Mucosa of rectum (tissue), 2 donors: Measurements from ENCODE around the gene MS4A10.

Source experiments
- H3K27ac ChIP-seq, 2 donors: one replicate each; pipeline ENCODE4 v1.7.0; 2013; ENCODE audit warnings: inconsistent platforms in 2 of 2, low read depth in 2 of 2, low read length in 2 of 2
- H3K27me3 ChIP-seq, 2 donors: one replicate each; pipeline ENCODE4 v1.7.0; 2013; ENCODE audit warnings: low read length in 2 of 2; ENCODE audit not compliant: control insufficient read depth in 2 of 2, insufficient read depth in 2 of 2
- H3K36me3 ChIP-seq, 2 donors: one replicate each; pipeline ENCODE4 v1.7.0; 2013; ENCODE audit warnings: low read length in 2 of 2; ENCODE audit not compliant: control insufficient read depth in 2 of 2, insufficient read depth in 2 of 2
- H3K4me1 ChIP-seq, 2 donors: one replicate each; pipeline ENCODE4 v1.7.0; 2013; ENCODE audit warnings: low read length in 2 of 2, mild to moderate bottlenecking in 1 of 2; ENCODE audit not compliant: control insufficient read depth in 2 of 2, insufficient read depth in 2 of 2
- H3K4me3 ChIP-seq, 2 donors: one replicate each; pipeline ENCODE4 v1.7.0; 2013; ENCODE audit warnings: low read length in 2 of 2
- H3K9ac ChIP-seq, 2 donors: one replicate each; pipeline ENCODE4 v1.7.0; 2013; ENCODE audit warnings: low read length in 2 of 2, low read depth in 1 of 2, mild to moderate bottlenecking in 1 of 2
- H3K9me3 ChIP-seq, 2 donors: one replicate each; pipeline ENCODE4 v1.7.0; 2013; ENCODE audit warnings: low read length in 2 of 2; ENCODE audit not compliant: control insufficient read depth in 2 of 2
- donor health status: healthy.
- donor health status: Normal muscosa, but diverticular disease.

The MS4A10 gene

GRCh38 chr11:60765355-60765754 is 19.8 kb upstream of the MS4A10 start:
- Histone ChIP-seq H3K36me3 (no peaks in the 10 kb centered on the region), H3K27ac (no peak overlapping the region), H3K4me3 (no peak overlapping the region), H3K27me3 (peaks cover 0 to 2% of the 10 kb centered on the region in 2 donors), H3K4me1 (no peaks in the 10 kb centered on the region), H3K9ac (no peak overlapping the region), H3K9me3 (no peaks in the 10 kb centered on the region)

- H3K4me3 ChIP-seq: no peak overlapping the region
- no peaks in the 10 kb centered on the region for H3K36me3 ChIP-seq
- H3K4me1 ChIP-seq: no peaks in the 10 kb centered on the region
- no peaks in the 10 kb centered on the region for H3K27me3 ChIP-seq
- no peaks in the 10 kb centered on the region for H3K9me3 ChIP-seq
- no peak overlapping the region for H3K27ac ChIP-seq
- no peak overlapping the region for H3K9ac ChIP-seq
Observed at GRCh38 chr11:60766547-60766946, 18.6 kb upstream of the MS4A10 start.

GRCh38 chr11:60767388-60767811 is 17.7 kb upstream of the MS4A10 start:
- no peaks in the 10 kb centered on the region for H3K9me3 ChIP-seq

GRCh38 chr11:60768202-60768601 is 16.9 kb upstream of the MS4A10 start:
- no peak overlapping the region for H3K27ac ChIP-seq
- no peaks in the 10 kb centered on the region for H3K4me1 ChIP-seq
- no peaks in the 10 kb centered on the region for H3K36me3 ChIP-seq
- no peak overlapping the region for H3K9ac ChIP-seq
- H3K27me3 ChIP-seq: no peaks in the 10 kb centered on the region
- H3K9me3 ChIP-seq: no peaks in the 10 kb centered on the region
- H3K4me3 ChIP-seq: no peak overlapping the region

More at GRCh38 chr11:60767388-60767811, 17.7 kb upstream of the MS4A10 start:
- no peaks in the 10 kb centered on the region for H3K4me1 ChIP-seq
- H3K27me3 ChIP-seq: no peaks in the 10 kb centered on the region
- H3K9ac ChIP-seq: no peak overlapping the region
- H3K27ac ChIP-seq: no peak overlapping the region
- no peak overlapping the region for H3K4me3 ChIP-seq
- H3K36me3 ChIP-seq: no peaks in the 10 kb centered on the region

GRCh38 chr11:60769273-60769672 is 15.9 kb upstream of the MS4A10 start:
- Histone ChIP-seq H3K27me3 (no peaks in the 10 kb centered on the region), H3K4me3 (no peak overlapping the region), H3K4me1 (no peaks in the 10 kb centered on the region), H3K9me3 (no peaks in the 10 kb centered on the region), H3K9ac (no peak overlapping the region), H3K36me3 (no peaks in the 10 kb centered on the region), H3K27ac (no peak overlapping the region)

- H3K9ac ChIP-seq: no peak overlapping the region
- H3K9me3 ChIP-seq: no peaks in the 10 kb centered on the region
- H3K36me3 ChIP-seq: no peaks in the 10 kb centered on the region
- H3K4me3 ChIP-seq: no peak overlapping the region
- no peaks in the 10 kb centered on the region for H3K27me3 ChIP-seq
- H3K4me1 ChIP-seq: no peaks in the 10 kb centered on the region
- H3K27ac ChIP-seq: no peak overlapping the region
Observed at GRCh38 chr11:60769811-60770210, 15.3 kb upstream of the MS4A10 start.

- Histone ChIP-seq H3K9ac (no peak overlapping the region), H3K4me1 (no peaks in the 10 kb centered on the region), H3K36me3 (no peaks in the 10 kb centered on the region), H3K27me3 (no peaks in the 10 kb centered on the region), H3K27ac (no peak overlapping the region), H3K4me3 (no peak overlapping the region), H3K9me3 (no peaks in the 10 kb centered on the region)
Observed at GRCh38 chr11:60771146-60771545, 14.0 kb upstream of the MS4A10 start.

GRCh38 chr11:60771879-60772525 is 13.1 kb upstream of the MS4A10 start:
- H3K36me3 ChIP-seq: no peaks in the 10 kb centered on the region
- no peaks in the 10 kb centered on the region for H3K27me3 ChIP-seq
- no peak overlapping the region for H3K27ac ChIP-seq
- H3K4me1 ChIP-seq: no peaks in the 10 kb centered on the region
- H3K9me3 ChIP-seq: no peaks in the 10 kb centered on the region
- H3K4me3 ChIP-seq: no peak overlapping the region
- H3K9ac ChIP-seq: no peak overlapping the region

GRCh38 chr11:60772666-60773065 is 12.5 kb upstream of the MS4A10 start:
- Histone ChIP-seq H3K27me3 (no peaks in the 10 kb centered on the region), H3K4me3 (no peak overlapping the region), H3K4me1 (no peaks in the 10 kb centered on the region), H3K9ac (no peak overlapping the region), H3K36me3 (no peaks in the 10 kb centered on the region), H3K27ac (no peak overlapping the region), H3K9me3 (no peaks in the 10 kb centered on the region)

GRCh38 chr11:60774726-60775125 is 10.4 kb upstream of the MS4A10 start:
- Histone ChIP-seq H3K27ac (no peak overlapping the region), H3K4me1 (no peaks in the 10 kb centered on the region), H3K36me3 (no peaks in the 10 kb centered on the region), H3K4me3 (no peak overlapping the region), H3K27me3 (no peaks in the 10 kb centered on the region), H3K9me3 (no peaks in the 10 kb centered on the region), H3K9ac (no peak overlapping the region)
